Cardiac fibroblast (primary cell): ENCODE measurements around the gene ZNF211.

Experiments
- DNase-seq, 2 donors: peaks; one replicate each; pipeline versions ENCODE4 v3.0.0 to v3.0.0-alpha.2; 2010; ENCODE audit warnings: low read depth in 2 of 2
- H3K4me3 ChIP-seq, 2 donors: replicated peaks in 1 of 2; 1 replicate in 1 of 2; 2 replicates in 1 of 2; pipeline ENCODE4 v1.5.1; 2011; ENCODE audit warnings: low read depth in 2 of 2, low read length in 2 of 2, mild to moderate bottlenecking in 2 of 2, moderate library complexity in 1 of 2
- CTCF ChIP-seq: IDR thresholded peaks from one replicate; pipeline ENCODE4 v1.5.1; 2011; ENCODE audit warnings: low read depth, mild to moderate bottlenecking, low read length, inconsistent platforms

ZNF211 gene

DNA sequence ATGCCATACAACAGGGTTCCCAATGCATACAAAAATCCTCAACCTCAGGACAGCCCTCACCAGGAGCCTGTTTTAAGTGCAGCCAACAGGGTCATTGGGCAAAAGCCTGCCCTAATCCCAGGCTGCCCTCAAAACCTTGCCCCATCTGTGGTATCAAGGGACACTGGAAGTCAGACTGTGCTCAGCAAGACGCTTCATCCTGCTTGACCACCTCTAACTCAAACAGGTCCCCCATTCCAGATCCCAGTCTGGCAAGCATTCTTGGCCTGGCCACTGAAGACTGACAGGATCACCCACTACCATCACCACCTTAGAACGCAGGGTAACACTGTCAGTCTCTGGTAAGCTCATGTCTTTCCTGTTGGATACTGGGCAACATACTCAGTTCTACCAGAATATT, 20.7 kb downstream of the ZNF211 start:
- no peak for TF ChIP-seq CTCF
- no peak for DNase-seq
- no peak overlapping the region for H3K4me3 ChIP-seq

- DNase-seq: no peak
- no peak for TF ChIP-seq CTCF
- no peak overlapping the region for H3K4me3 ChIP-seq
Observed at GRCh38 chr19:57655443-57655842, 22.5 kb downstream of the ZNF211 start.

DNA sequence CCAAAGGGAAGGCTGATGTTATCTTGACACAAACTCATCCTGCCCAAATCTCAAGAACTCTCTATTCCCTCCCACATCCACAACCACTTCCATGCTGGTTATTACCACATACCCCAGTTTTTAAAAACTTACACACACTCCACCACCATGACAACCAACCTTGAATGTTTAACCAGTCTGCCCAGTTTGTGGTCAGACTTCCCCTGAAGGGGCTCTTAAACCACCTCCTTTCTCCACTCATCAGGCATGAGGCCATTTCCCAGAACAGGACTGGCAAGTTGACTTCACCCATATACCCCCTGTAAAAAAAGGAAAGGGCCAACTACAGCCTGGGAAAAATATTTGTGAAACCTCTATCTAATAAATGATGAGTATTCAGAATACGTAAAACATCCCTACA, 23.4 kb downstream of the ZNF211 start:
- TF ChIP-seq CTCF: no peak
- H3K4me3 ChIP-seq: no peak overlapping the region
- DNase-seq: no peak

DNA sequence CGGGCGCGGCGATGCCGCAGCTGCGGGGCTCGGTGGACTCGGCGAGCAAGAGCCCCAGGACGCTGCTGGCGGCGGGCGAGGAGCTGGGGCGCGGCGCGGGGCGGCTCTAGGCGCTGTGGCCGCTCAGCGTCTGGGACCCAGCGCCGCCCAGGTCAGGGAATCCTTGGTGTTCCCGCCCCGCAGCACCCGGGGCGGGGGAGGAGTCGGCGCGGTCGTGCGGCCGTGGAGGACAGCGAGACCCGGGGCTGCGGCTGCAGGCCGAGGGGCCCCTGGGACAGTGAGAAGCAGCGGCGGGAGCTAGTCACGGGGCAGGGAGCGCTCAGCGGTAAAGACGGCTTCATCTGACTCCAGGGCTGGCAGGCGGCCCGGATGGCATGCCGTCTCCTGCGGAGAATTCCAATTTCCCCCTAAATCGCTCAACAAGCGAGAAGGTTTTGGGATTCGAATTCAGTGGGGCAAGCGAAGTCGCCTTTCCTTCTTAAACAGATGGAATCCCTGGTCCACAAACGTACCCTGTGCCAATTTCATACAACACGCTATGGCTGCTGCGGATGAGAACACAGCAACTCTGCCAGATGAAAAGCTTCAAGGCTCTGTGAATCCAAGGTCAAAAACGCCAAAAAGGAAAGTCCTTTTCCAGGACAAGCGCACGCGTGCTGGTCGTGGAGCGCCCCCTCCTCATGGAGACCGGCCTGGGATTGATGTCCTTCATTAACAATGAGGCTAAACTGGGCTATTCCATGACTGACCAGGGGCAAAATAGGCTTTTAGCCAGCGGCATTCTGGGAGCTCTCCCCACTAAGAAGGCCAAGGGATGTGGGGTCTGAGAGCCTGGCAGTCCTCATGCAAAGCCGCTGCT, 31.5 kb downstream of the ZNF211 start:
- peak; percentile 42 to 76 for DNase-seq
- peak overlapping the region; percentile 53 to 58 for H3K4me3 ChIP-seq
- no peak for TF ChIP-seq CTCF

- no peak for DNase-seq
- no peak overlapping the region for H3K4me3 ChIP-seq
- TF ChIP-seq CTCF: no peak
Observed at GRCh38 chr19:57665261-57665806, 32.4 kb downstream of the ZNF211 start.

DNA sequence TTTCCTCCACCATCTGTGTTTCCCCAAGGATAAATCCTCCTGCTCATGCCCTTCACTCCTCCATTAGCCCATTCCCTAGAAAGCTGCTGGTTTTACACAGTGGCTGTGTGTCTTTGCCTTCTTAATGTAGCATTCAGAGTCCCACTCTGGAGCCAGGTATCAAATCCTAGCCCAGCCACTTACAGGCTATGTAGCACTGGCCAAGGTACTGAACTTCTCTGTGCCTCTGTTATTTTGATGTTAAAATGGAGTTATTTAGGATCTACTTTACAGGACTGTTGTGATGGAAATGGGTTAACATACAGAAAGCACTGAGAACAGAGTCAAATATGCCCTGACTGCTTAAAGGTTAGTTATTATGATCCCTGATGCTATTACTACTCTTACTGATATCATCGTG, 34.3 kb downstream of the ZNF211 start:
- TF ChIP-seq CTCF: no peak
- DNase-seq: no peak
- H3K4me3 ChIP-seq: no peak overlapping the region
